NT2/D1 (cell line): ENCODE measurements around the gene ANGEL1.

Source experiments
- SUZ12 ChIP-seq: IDR thresholded peaks from 2 replicates; pipeline ENCODE4 v1.6.1; 2011; ENCODE audit not compliant: insufficient read length, insufficient read depth; ENCODE audit errors: extremely low read depth
- YY1 ChIP-seq: IDR thresholded peaks from 2 replicates; pipeline ENCODE4 v1.6.1; 2011; ENCODE audit not compliant: insufficient read length, insufficient read depth
- ZNF274 ChIP-seq: IDR thresholded peaks from 2 replicates; pipeline ENCODE4 v1.6.1; 2011; ENCODE audit warnings: mild to moderate bottlenecking, low read depth, low read length

DNA sequence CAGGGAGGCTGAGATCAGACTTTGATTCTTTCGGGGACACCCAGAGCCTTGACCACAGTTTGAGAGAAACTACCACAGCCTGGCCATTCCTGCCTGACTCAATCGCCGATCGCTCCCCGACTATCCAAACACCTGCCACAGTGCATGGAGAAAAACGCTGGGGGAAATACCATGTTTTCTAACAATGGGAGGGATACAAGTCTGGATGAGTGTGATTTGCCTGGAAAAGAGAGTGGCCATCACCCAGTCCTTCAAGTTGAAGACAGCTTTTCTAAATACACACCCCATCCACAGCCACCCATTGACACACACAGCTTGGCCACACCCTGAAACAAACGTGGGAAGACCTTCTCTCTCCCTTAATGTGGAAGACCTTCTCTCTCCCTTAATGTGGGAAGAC lies 58.1 kb downstream of the ANGEL1 start:
- TF ChIP-seq ZNF274 (no peak), YY1 (no peak), SUZ12 (no peak)
